Stimulated activated CD4-positive, alpha-beta T cell treated with anti-CD3 and anti-CD28 coated beads, Interleukin-2, amount 100 ng/mL, for 48 hours (primary cell): Measurements from ENCODE around the gene BMP5.

Experiments used
- DNase-seq, 2 donors: peaks; one replicate each; pipeline ENCODE4 v3.0.0-alpha.2; 2020

The BMP5 gene

GRCh38 chr6:55870181-55870813, 5.1 kb downstream of the BMP5 start:
- DNase-seq: no peak

DNA sequence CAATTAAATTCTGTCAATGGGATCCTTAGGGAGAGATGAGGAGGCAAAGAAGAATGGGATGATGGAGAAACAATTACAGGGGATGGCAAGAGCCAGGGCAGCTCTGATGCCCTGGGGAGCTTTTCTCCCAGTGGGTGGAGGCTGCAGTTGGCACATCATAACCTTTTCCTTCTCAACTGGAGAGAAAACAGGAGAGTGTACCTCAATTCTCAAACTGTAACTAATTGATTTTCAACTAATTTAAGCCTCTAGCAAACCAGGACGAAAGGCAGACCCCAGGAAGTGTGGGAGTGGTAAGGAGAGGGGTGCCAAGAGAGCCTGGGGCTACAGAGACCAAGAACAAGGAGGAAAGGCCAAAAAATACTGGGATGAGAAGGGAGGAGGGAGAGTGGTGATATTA, 5.7 kb downstream of the BMP5 start:
- DNase-seq: no peak

GRCh38 chr6:55868771-55869479, 6.5 kb downstream of the BMP5 start:
- no peak for DNase-seq

GRCh38 chr6:55868176-55868575, 7.2 kb downstream of the BMP5 start:
- no peak for DNase-seq

- no peak for DNase-seq
Observed at GRCh38 chr6:55866128-55866527, 9.3 kb downstream of the BMP5 start.

- no peak for DNase-seq
Observed at GRCh38 chr6:55853008-55854001, 22.1 kb downstream of the BMP5 start.

DNA sequence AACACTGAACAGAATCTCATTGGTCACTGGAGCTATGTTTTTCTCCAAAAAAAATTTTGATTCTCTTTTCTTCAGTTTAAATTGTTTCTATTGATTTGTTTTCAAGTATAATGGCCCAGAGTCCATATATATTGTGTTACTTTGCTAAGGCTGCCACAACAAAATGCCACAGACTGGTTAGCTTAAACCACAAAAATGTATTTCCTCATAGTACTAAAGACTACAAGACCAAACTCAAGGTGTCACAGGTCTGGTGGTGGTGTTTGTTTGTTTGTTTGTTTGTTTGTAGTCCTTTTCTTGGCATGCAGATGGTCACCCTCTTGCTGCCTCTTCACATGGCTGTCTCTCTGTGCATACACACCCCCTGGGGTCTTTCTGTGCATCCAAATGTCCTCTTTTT, 34.0 kb downstream of the BMP5 start:
- DNase-seq: no peak

DNA sequence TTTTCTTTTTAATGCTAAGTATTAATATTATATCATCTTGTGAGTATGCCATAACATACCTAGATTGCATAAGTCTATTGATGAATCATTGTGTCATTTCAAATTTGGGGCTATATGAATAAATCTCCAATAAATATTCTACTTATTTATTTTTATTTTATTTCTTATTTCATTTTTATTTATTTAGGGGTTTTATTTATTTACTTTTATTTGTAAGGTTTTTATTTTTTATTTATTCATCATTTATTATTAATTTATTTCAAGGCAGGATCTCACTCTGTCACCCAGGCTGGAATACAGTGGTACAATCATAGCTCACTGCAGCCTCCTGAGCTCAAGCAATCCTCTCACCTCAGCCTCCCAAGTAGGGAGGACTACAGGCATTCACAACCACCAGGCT, 36.3 kb downstream of the BMP5 start:
- DNase-seq: no peak

- DNase-seq: no peak
Observed at GRCh38 chr6:55836945-55837344, 38.4 kb downstream of the BMP5 start.

GRCh38 chr6:55836481-55836880, 38.9 kb downstream of the BMP5 start:
- DNase-seq: no peak

DNA sequence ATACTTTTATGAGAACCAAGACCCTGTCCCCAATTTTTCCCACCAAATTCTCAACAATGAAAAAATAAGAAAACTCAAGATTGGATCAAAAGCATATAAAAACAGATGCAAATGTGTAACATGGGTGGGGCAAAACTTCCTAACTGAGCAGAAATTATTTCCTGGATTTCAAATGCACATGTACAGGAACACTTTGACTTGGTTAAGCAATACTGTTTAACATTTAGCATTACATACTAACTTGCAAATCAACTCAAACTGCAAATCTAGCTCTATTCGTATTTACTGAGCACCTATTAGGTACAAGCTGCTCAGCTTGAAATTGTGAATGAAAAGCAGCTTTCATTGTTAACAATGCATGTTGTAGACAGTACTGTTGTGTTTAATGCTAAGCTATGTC, 40.2 kb downstream of the BMP5 start:
- DNase-seq: no peak

DNA sequence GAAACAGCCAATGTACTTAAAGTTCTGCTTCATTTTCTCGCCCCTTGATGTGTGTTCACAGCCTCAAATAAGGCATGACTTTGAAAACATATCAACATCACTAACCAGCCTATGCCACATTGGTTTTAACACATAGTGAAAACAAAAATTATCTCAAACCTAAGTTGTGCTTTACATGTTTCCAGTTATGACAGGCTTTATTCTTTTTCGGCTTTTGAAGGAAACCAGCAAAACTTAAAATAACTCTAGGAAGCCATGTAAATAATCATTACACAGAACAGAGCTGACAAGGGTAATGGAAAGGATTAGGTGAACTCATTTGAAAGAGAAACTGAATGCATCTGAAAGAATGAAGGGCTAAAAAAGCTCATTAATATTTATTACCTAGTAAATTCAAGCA, 42.1 kb downstream of the BMP5 start:
- DNase-seq: no peak

DNA sequence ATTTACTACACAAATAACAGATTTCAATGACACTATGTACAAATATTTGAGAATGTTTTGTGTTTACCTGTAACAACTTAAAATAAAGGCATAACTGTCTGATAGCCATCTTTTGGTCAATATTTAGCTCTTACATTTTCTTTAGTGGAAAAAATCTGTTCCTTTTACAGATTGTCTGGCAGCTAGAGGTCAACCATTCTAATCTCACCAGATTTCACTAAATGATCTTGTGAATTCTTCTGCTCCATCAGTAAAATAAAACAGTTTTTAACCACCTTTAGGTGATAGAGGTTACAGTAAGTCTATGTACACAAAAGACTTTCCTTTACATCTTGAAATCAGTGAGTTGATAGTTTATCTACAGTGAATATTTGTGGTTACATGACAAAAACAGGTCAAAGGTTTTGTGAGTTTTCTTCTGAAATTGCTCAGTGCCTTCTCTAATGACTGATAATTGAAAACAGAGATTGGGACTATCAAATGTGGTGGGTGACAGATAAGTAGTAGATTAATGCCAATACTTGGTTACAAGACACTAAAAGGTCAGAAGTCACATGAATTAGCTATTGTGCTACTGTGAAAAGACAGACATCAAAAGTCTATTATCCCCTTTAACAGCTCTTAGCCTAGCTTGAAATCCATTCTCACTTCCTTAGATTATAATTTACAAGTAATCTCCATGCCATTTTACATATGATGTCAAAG, 47.4 kb downstream of the BMP5 start:
- DNase-seq: no peak

- no peak for DNase-seq
Observed at GRCh38 chr6:55826941-55827340, 48.4 kb downstream of the BMP5 start.

GRCh38 chr6:55825402-55826051, 49.9 kb downstream of the BMP5 start:
- no peak for DNase-seq

GRCh38 chr6:55822815-55823214, 52.6 kb downstream of the BMP5 start:
- DNase-seq: no peak

GRCh38 chr6:55822005-55822404, 53.4 kb downstream of the BMP5 start:
- no peak for DNase-seq

- DNase-seq: no peak
Observed at GRCh38 chr6:55820696-55821095, 54.7 kb downstream of the BMP5 start.

DNA sequence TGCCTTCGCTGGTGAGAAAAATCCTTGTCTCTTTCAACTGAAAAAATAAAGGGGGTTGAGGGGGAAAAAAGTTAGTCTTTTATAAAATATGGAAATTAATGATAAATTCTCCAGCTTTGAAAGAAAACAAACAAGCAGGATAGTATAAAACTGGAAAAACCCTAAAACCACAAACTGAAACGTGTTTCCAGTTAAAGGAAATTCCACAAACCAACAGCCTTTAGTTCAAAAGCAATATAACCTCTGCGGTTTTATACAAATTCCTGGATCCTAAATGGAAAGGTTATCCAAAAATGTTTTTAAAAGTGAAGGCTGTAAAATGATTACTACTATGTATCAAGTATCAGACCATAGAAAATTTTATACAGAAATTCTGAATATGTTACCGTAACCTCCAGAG, 55.6 kb downstream of the BMP5 start:
- no peak for DNase-seq

DNA sequence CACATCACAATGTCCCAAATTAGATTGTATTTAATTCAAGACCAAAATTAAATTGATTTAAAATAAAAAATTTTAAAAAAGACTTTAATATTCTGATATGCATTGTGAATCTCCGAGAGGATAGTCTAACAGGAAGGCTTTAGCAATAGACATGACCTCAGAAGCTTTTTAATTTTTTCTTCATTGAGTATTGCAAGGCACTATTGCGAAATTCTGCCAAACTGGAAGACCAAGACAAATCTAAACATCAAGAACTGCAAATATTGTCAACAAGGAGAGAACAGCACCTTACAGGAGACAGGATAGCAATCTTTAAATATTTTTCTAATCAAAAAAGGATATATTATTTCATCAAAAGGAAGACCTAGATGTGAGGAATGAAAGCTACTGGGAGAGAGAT, 56.9 kb downstream of the BMP5 start:
- DNase-seq: no peak

DNA sequence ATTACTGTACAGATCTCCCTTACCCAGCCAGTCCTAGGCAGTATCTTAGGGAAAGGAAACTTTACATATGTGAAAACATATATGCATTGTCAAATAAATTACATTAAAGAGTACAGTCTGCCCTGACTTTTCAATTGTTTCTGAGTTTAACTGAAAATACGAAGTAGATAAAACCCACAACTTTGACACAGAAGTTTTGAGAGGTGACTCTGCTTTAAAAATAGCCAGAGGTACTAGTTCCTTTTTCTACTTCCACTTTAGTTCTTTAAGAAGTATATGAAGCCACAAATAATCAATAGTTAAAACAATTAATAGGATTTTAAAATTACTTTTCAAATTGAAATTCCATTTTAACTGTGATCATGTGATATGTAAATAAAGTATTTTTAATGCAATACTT, 62.9 kb downstream of the BMP5 start:
- no peak for DNase-seq

GRCh38 chr6:55811074-55811473, 64.3 kb downstream of the BMP5 start:
- DNase-seq: no peak

DNA sequence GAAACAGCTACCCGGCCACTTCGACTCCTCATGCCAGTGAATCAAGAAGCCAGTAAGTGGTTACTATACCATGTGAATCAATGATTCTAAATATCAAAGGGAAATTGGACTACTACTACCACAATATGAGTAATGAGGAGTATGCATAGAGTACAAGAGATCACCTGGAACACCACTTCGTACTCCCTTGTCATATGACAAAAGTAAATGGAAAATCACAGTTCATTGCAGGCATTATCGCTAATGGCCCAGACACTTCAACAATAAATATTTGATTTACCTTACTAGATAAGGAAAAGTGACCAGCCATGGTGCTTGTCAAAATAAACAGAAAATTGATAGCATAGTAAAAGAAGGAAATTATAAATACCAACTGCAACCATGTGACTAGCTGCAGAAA, 73.1 kb downstream of the BMP5 start:
- no peak for DNase-seq
